B cell (primary cell): ENCODE results near the gene NACC1. TPM values are rescaled to one million over a fixed set of nuclear protein-coding genes. Genes with fewer than 3 reads are reported as not detected.

ENCODE experiments used
- ATAC-seq: fragments of 200-7000 bp; cut with Tn5 transposase; one replicate; pipeline ENCODE4 v1.10.0; 2021; ENCODE audit warnings: low read depth, mild to moderate bottlenecking, moderate number of reproducible peaks, moderate library complexity
- CTCF ChIA-PET: fragments of 350-600 bp; sonication (Branson Sonifier 250); formaldehyde crosslinking; loops from one replicate; lab custom pipeline; 2021; ENCODE audit warnings: antibody characterized with exemption, inconsistent platforms; lab: Charles Lee
- POLR2A ChIA-PET: fragments of 350-600 bp; sonication (Branson Sonifier 250); formaldehyde crosslinking; loops from one replicate; lab custom pipeline; 2021; ENCODE audit warnings: antibody characterized with exemption; lab: Charles Lee
- DNase-seq: peaks from one replicate; pipeline ENCODE4 v3.0.0; 2013
- H2AFZ ChIP-seq: 2 replicates; pipeline ENCODE4 v1.6.1; 2012; ENCODE audit warnings: mild to moderate bottlenecking, low read depth, low read length; ENCODE audit not compliant: insufficient read depth, poor library complexity, severe bottlenecking
- H3K27ac ChIP-seq, 2 donors: 1 replicate in 1 of 2; 2 replicates in 1 of 2; pipeline ENCODE4 v1.5.1; 2012 to 2013; ENCODE audit warnings: low read length in 2 of 2, mild to moderate bottlenecking in 2 of 2, moderate library complexity in 1 of 2
- H3K27me3 ChIP-seq, 4 experiments: fragments of 200-600 bp in 1 of 4; sonication (generic) in 1 of 4; replicated peaks in 1 of 4; 1 replicate in 2 of 4; 2 replicates in 2 of 4; pipeline versions ENCODE4 v1.6.1 to v1.7.0; 2013 to 2016; ENCODE audit warnings: low read length in 3 of 4, mild to moderate bottlenecking in 2 of 4, mixed read lengths in 1 of 4, moderate library complexity in 1 of 4; ENCODE audit not compliant: insufficient read depth in 4 of 4, control insufficient read depth in 3 of 4; ENCODE audit errors: control extremely low read depth in 1 of 4
- H3K36me3 ChIP-seq, 2 experiments: replicated peaks in 1 of 2; 1 replicate in 1 of 2; 2 replicates in 1 of 2; pipeline versions ENCODE4 v1.6.1 to v1.7.1; 2013; ENCODE audit warnings: low read length in 1 of 2; ENCODE audit not compliant: insufficient read depth in 2 of 2, control insufficient read depth in 1 of 2; ENCODE audit errors: control extremely low read depth in 1 of 2, extremely low read depth in 1 of 2
- H3K4me1 ChIP-seq, 2 donors: fragments of 200-600 bp in 1 of 2; sonication (generic) in 1 of 2; 1 replicate in 1 of 2; 2 replicates in 1 of 2; pipeline versions ENCODE4 v1.5.1 to v1.6.1; 2013 to 2017; ENCODE audit warnings: low read length in 2 of 2; ENCODE audit not compliant: control insufficient read depth in 2 of 2, insufficient read depth in 2 of 2
- H3K4me2 ChIP-seq: replicated peaks from 2 replicates; pipeline ENCODE3; 2012; ENCODE audit warnings: mild to moderate bottlenecking, low read depth, low read length; ENCODE audit not compliant: poor library complexity, severe bottlenecking
- H3K4me3 ChIP-seq, 5 experiments: fragments of 200-600 bp in 1 of 5; sonication (generic) in 1 of 5; 1 replicate in 3 of 5; 2 replicates in 2 of 5; pipeline versions ENCODE4 v1.5.1 to v1.7.0; 2011 to 2016; ENCODE audit warnings: low read length in 4 of 5, mild to moderate bottlenecking in 4 of 5, low read depth in 2 of 5, control low read depth in 1 of 5, moderate library complexity in 1 of 5; ENCODE audit not compliant: insufficient read depth in 1 of 5; ENCODE audit errors: control extremely low read depth in 1 of 5, extremely low read depth in 1 of 5
- H3K79me2 ChIP-seq: fragments of 200-600 bp; sonication (generic); one replicate; pipeline ENCODE4 v1.6.0; 2016; ENCODE audit warnings: low read length; ENCODE audit not compliant: control insufficient read depth, insufficient read depth
- H3K9ac ChIP-seq: fragments of 200-600 bp; sonication (generic); 2 replicates; pipeline ENCODE4 v1.6.1; 2017; ENCODE audit warnings: mild to moderate bottlenecking, low read length, moderate library complexity
- H3K9me3 ChIP-seq, 3 donors: one replicate each; pipeline versions ENCODE4 v1.6.1 to v1.7.1; 2013; ENCODE audit warnings: low read length in 2 of 3; ENCODE audit not compliant: control insufficient read depth in 2 of 3, insufficient read depth in 1 of 3; ENCODE audit errors: control extremely low read depth in 1 of 3
- H4K20me1 ChIP-seq: 2 replicates; pipeline ENCODE4 v1.6.0; 2012; ENCODE audit warnings: mild to moderate bottlenecking, low read length; ENCODE audit not compliant: insufficient read depth, control insufficient read depth, poor library complexity, severe bottlenecking
- H3K27ac Mint-ChIP-seq: one replicate; pipeline ENCODE4 v1.8.0; 2021; ENCODE audit warnings: mixed read lengths
- H3K27me3 Mint-ChIP-seq: one replicate; pipeline ENCODE4 v1.8.0; 2021; ENCODE audit warnings: mixed read lengths
- H3K4me1 Mint-ChIP-seq: one replicate; pipeline ENCODE4 v1.8.0; 2021; ENCODE audit warnings: mixed read lengths
- H3K4me3 Mint-ChIP-seq: one replicate; pipeline ENCODE4 v1.8.0; 2021; ENCODE audit warnings: mixed read lengths
- H3K9me3 Mint-ChIP-seq: one replicate; pipeline ENCODE4 v1.8.0; 2022; ENCODE audit warnings: mixed read lengths; ENCODE audit not compliant: insufficient read depth
- CTCF ChIP-seq: fragments of 200-600 bp; IDR thresholded peaks from one replicate; pipeline ENCODE4 v1.8.0; 2022; ENCODE audit warnings: antibody characterized with exemption, mild to moderate bottlenecking
- EZH2 ChIP-seq: IDR thresholded peaks from 2 replicates; pipeline ENCODE4 v1.6.1; 2012; ENCODE audit warnings: borderline replicate concordance, low read depth, mild to moderate bottlenecking, moderate library complexity, low read length; ENCODE audit not compliant: insufficient read depth, poor library complexity, severe bottlenecking
- WGBS: methylation state at CpG from one replicate; pipeline ENCODE4 v1.1.5; 2013; ENCODE audit warnings: missing lambda C conversion rate; ENCODE audit not compliant: insufficient coverage; 5-methylcytosine and 5-hydroxymethylcytosine counted together
- intact Hi-C: fragments of 100-400 bp; cut with micrococcal nuclease; formaldehyde crosslinking; loops from one replicate; pipeline ENCODE4 v1.10.0; 2022
- polyA plus RNA-seq: library from polyadenylated mRNA; depleted of rRNA; stranded (reverse); fragments of >200 nt; gene quantifications from 2 replicates; pipeline ENCODE4 v1.2.3, GENCODE V29; 2012
- total RNA-seq, 2 donors: library from RNA; stranded (reverse); fragments of 120-200 nt in 1 of 2; gene quantifications; 1 replicate in 1 of 2; 2 replicates in 1 of 2; pipeline versions ENCODE4 v1.2.3 to v1.2.4, GENCODE V29; 2013 to 2022

Gene NACC1
- total and polyA plus RNA-seq, 2 donors (not counting 1 experiment from before 2014, with no cell fraction given), result 25.9 to 27.5 TPM

- H3K79me2 ChIP-seq, result peaks cover 46% of the 10 kb centered on the region
- CTCF ChIA-PET, result interaction anchor here (1.5 to 2.9 kb wide), 2 partner anchors 16 to 17 kb away, joined by 4 to 31 read pairs; no protein-coding TSS in a partner anchor
- 27% methylated on average over 5 of the region's 18 CpGs for WGBS
- H3K4me3 ChIP-seq, result peak overlapping the region in 1 of 5 experiments; percentile 12
- Mint-ChIP-seq H3K27me3 (no peaks in the 10 kb centered on the region), H3K9me3 (no peaks in the 10 kb centered on the region), H3K4me1 (peaks cover 60% of the 10 kb centered on the region), H3K4me3 (peak overlapping the region; percentile 75), H3K27ac (peak overlapping the region; percentile 93)
- H4K20me1 ChIP-seq, result no peaks in the 10 kb centered on the region
- peak overlapping the region; percentile 59 to 72 for H3K27ac ChIP-seq
- peak overlapping the region; percentile 56 for H3K4me2 ChIP-seq
- TF ChIP-seq EZH2, result no peak
- no peak for TF ChIP-seq CTCF
- H3K27me3 ChIP-seq, result no peaks in the 10 kb centered on the region
- H2AFZ ChIP-seq, result peak overlapping the region; percentile 61
- H3K4me1 ChIP-seq, result peaks cover 58 to 74% of the 10 kb centered on the region in 2 donors
- intact Hi-C loops, result no loop called here
- H3K9ac ChIP-seq, result peak overlapping the region; percentile 14
- POLR2A ChIA-PET, result interaction anchor here (1.1 to 1.6 kb wide), 4 partner anchors 11 to 575 kb away, joined by 3 to 8 read pairs (median 4); a partner anchor contains a TSS
- no peaks in the 10 kb centered on the region for H3K9me3 ChIP-seq
- ATAC-seq (no peak), DNase-seq (peak; percentile 46)
- H3K36me3 ChIP-seq, result no peaks in the 10 kb centered on the region
Measured at GRCh38 chr19:13172346-13173138, 54.5 kb downstream of the NACC1 start.
